HepG2 (cell line): ENCODE measurements around the gene NELFB. TPM values are rescaled to one million over a fixed set of nuclear protein-coding genes. Genes with fewer than 3 reads are reported as not detected.

Experiments used
- ARID2 ChIP-seq: sonication (generic); formaldehyde crosslinking; IDR thresholded peaks from 2 replicates; pipeline ENCODE4 v1.8.1; 2022; ENCODE audit warnings: mild to moderate bottlenecking, missing genetic modification reagents, borderline replicate concordance
- DMTF1 ChIP-seq: sonication (generic); formaldehyde crosslinking; IDR thresholded peaks from 2 replicates; pipeline ENCODE4 v1.4.0; 2020; ENCODE audit warnings: mild to moderate bottlenecking, missing genetic modification reagents
- GFI1 ChIP-seq: sonication (generic); formaldehyde crosslinking; IDR thresholded peaks from 2 replicates; pipeline ENCODE4 v1.5.0; 2020; ENCODE audit warnings: missing genetic modification reagents, mild to moderate bottlenecking, borderline replicate concordance
- HDAC1 ChIP-seq: sonication (generic); formaldehyde crosslinking; IDR thresholded peaks from 2 replicates; pipeline ENCODE4 v1.5.1; 2020; ENCODE audit warnings: mild to moderate bottlenecking, missing genetic modification reagents
- TFDP1 ChIP-seq: IDR thresholded peaks from 2 replicates; pipeline ENCODE4 v1.6.1; 2016; ENCODE audit warnings: missing compliant biosample characterization, missing genetic modification reagents, borderline replicate concordance
- TFDP2 ChIP-seq: sonication (generic); formaldehyde crosslinking; IDR thresholded peaks from 2 replicates; pipeline ENCODE4 v1.4.0; 2020; ENCODE audit warnings: missing genetic modification reagents
- THAP9 ChIP-seq: sonication (generic); formaldehyde crosslinking; IDR thresholded peaks from 2 replicates; pipeline ENCODE4; 2020; ENCODE audit warnings: missing genetic modification reagents, mild to moderate bottlenecking, borderline replicate concordance
- THRA ChIP-seq: sonication (generic); formaldehyde crosslinking; IDR thresholded peaks from 2 replicates; pipeline ENCODE4 v1.4.0; 2020; ENCODE audit warnings: missing genetic modification reagents, borderline replicate concordance
- ZBED4 ChIP-seq: sonication (generic); formaldehyde crosslinking; IDR thresholded peaks from 2 replicates; pipeline ENCODE4 v1.4.0; 2020; ENCODE audit warnings: missing genetic modification reagents, borderline replicate concordance
- ZBTB20 ChIP-seq: sonication (generic); formaldehyde crosslinking; IDR thresholded peaks from 2 replicates; pipeline ENCODE4 v1.8.1; 2023; ENCODE audit warnings: missing genetic modification reagents, low read depth, mild to moderate bottlenecking, borderline replicate concordance
- ZSCAN5A ChIP-seq: sonication (generic); formaldehyde crosslinking; IDR thresholded peaks from 2 replicates; pipeline ENCODE4 v1.8.0; 2022; ENCODE audit warnings: mild to moderate bottlenecking, missing genetic modification reagents, borderline replicate concordance
- polyA plus RNA-seq, 8 experiments: library from polyadenylated mRNA; depleted of rRNA in 3 of 8; stranded (reverse) in 7 of 8; unstranded in 1 of 8; fragments of >200 nt; fragmentation: Illumina TruSeq in 4 of 8; extraction: Trizol in 4 of 8; gene quantifications; 2 replicates each; pipeline versions ENCODE4 v1.2.1 to v1.2.3, GENCODE V29; 2011 to 2016; ENCODE audit warnings: low read depth in 4 of 8, missing spikeins in 1 of 8, mixed read lengths in 1 of 8; ENCODE audit not compliant: insufficient read depth in 1 of 8
- total RNA-seq, 5 experiments: library from RNA; depleted of rRNA; stranded (reverse); fragments of >200 nt; fragmentation: Illumina TruSeq; extraction: Trizol; gene quantifications; 2 replicates each; pipeline ENCODE4 v1.2.3, GENCODE V29; 2016; ENCODE audit warnings: low read depth in 1 of 5

NELFB gene
- total and polyA plus RNA-seq, 2 of the 13 experiments (the other 11 are each of a cell fraction or from before 2014, with no cell fraction given) = 26.5 to 45.8 TPM

- TF ChIP-seq DMTF1 (0 out of 2 replicates have a peak, but pooled peaks have one; percentile 34), ZBTB20 (peak; percentile 54), ZSCAN5A (CRISPR knock-in tag) (0 out of 2 replicates have a peak, but pooled peaks have one; percentile 24), HDAC1 (CRISPR knock-in tag) (peak; percentile 93), THAP9 (CRISPR knock-in tag) (peak; percentile 23; the same call in 1 of the 2 replicates), ARID2 (no peak), GFI1 (CRISPR knock-in tag) (peak; percentile 74; the same call in 1 of the 2 replicates), TFDP2 (CRISPR knock-in tag) (peak; percentile 69), ZBED4 (CRISPR knock-in tag) (peak; percentile 65; the same call in 1 of the 2 replicates), THRA (CRISPR knock-in tag) (peak; percentile 59; the same call in 1 of the 2 replicates), TFDP1 (CRISPR knock-in tag) (peak; percentile 84)
Measured at GRCh38 chr9:137240318-137240840, 14.7 kb upstream of the NELFB start (continued).
